ENCODE results near the gene BTBD16. TPM values are rescaled to one million over a fixed set of nuclear protein-coding genes. Genes with fewer than 3 reads are reported as not detected.

The BTBD16 gene
- under 1 TPM; 0.36 to 0.95 (median 0.73) TPM for polyA plus RNA-seq (ENCODE audit: insufficient read length in 3 of 3)
- long read RNA-seq, donor 1 = 0 reads
- long read RNA-seq, donor 2 = 0 reads
- long read RNA-seq, donor 3 = 0 reads
- long read RNA-seq, donor 4 = 0 reads
- long read RNA-seq, donor 5 = 0 reads
- long read RNA-seq, donor 6 = 0 reads
- long read RNA-seq, donor 7 = 0 reads
- long read RNA-seq, donor 8 = 0 reads
- long read RNA-seq, donor 9 = 0 reads
- long read RNA-seq, donor 10 = 0 reads
- long read RNA-seq, donor 11 = 0 reads
- long read RNA-seq, donor 12 = 0 reads
- long read RNA-seq, donor 13 = 0 reads
- long read RNA-seq, donor 14 = 0 reads
- long read RNA-seq, donor 15 = 0 reads
- long read RNA-seq, donor 16 = 0 reads

DNA sequence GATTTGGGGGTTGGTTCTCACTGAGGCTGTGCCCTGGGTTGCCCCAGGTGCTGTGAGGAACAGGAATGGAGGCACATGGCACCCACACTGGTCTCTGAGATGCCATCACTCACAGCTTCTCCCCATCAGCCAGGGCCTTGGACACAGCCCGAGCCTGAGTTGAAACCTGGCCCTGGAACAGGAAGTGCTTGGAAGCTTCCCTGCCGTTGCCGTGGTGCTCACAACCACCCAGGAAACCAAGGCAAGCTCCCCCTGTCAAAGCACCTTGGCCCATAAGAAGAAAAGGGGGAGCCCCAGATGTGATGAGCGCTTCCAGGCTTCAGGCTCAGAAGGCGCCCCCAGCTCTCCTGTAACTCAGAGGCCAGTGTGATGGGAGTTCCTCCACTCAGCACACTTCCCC lies at the start of gene BTBD16:
Gene BTBD16 (plus strand): TSS at position 221 of the 400 bp plus-strand sequence. CDS start 3,786 bp downstream, outside the sequence.
- DNase-seq (ENCODE audit: extremely low read depth in 1 of 11, low read depth in 9 of 11, low spot score in 4 of 11) = no peak

GRCh38 chr10:122221958-122222357 lies 49.1 kb upstream of the BTBD16 start:
- no peak for DNase-seq (ENCODE audit: extremely low read depth in 1 of 11, low read depth in 9 of 11, low spot score in 4 of 11)

DNA sequence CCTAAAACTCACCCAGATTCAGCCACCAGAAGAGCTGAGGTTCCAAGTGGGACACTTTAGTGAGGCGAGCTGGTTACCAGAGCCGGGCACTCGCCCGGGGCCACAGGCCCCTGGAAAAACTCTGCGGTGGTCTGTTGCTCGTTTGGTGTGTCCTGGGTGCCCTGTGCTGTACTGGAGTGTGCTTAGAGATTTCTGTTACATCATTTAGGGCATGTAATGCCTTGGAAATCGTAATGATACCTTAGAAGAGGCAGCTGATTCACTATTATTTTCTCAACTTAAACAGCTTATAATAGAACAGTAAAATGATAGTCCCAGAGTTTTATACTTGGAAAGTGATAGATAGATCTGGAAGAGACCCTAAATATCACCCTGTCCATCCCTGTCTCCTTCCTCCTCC lies 48.5 kb upstream of the BTBD16 start:
- no peak for DNase-seq (ENCODE audit: extremely low read depth in 1 of 11, low read depth in 9 of 11, low spot score in 4 of 11)

DNA sequence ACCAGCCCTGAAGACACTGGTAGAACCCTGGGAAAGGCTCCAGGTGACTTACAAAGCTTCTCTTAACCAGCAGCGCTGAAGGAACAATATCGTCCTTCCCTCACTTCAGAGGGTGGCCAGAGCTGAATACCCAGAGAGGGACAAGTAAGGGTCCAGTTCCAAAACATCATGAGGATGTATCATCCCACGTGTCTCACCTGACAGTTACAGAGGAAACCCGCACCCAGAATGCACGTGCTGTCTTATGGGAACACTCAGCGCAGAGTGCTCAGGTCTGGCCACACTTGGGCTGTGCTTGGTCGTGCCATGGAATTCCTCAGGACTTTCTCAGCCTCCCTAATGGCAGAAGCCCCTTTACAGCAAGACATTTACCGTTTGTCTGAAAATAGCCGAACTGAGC lies 46.9 kb upstream of the BTBD16 start:
- no peak for DNase-seq (ENCODE audit: extremely low read depth in 1 of 11, low read depth in 9 of 11, low spot score in 4 of 11)

DNA sequence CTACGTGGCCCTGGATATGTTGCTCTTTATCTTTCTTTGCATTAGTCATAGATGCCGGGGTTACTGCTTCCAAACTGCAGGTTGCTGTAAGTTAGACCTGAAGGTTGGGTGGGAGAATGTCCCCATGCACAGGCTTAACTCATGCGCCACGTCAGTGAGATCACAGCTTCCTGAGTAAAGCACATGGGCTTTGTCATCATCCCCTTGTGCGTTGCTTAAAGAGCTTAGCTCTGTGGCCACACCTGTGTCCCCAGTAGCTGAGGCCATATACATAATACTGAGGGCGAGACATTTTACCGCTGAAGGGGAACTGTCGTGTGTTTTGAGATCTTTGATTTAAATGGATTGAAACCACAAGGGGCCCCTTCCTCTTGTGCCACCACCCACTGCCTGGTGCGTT lies 45.8 kb upstream of the BTBD16 start:
- DNase-seq (ENCODE audit: extremely low read depth in 1 of 11, low read depth in 9 of 11, low spot score in 4 of 11) = no peak

- DNase-seq (ENCODE audit: extremely low read depth in 1 of 11, low read depth in 9 of 11, low spot score in 4 of 11) = no peak
These were observed 43.3 kb upstream of the BTBD16 start for GRCh38 chr10:122227754-122228153.

- DNase-seq (ENCODE audit: extremely low read depth in 1 of 11, low read depth in 9 of 11, low spot score in 4 of 11) = no peak
These were observed 41.4 kb upstream of the BTBD16 start for GRCh38 chr10:122229666-122230065.

DNA sequence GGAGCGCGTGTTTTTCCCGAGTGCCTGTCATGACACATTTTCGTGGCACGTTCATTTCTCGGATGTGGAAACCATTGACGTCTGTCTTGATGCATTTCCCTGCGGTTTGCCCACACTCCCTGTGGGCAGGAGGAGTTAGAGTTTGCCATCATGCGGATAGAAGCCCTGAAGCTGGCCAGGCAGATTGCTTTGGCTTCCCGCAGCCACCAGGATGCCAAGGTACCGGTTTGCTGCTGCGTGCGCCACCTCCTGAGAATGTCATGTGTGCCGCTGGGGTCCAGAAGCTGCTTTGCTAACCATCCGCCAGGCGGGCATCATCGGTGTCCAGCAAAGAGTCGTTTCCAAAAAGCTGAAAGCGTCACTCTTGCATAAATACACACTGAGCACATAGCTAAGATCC lies 40.9 kb upstream of the BTBD16 start:
- no peak for DNase-seq (ENCODE audit: extremely low read depth in 1 of 11, low read depth in 9 of 11, low spot score in 4 of 11)

GRCh38 chr10:122232769-122233168 lies 38.3 kb upstream of the BTBD16 start:
- peak in 5 of 11 donors; percentile 30 to 43 (median 34) for DNase-seq (ENCODE audit: extremely low read depth in 1 of 11, low read depth in 9 of 11, low spot score in 4 of 11)

DNA sequence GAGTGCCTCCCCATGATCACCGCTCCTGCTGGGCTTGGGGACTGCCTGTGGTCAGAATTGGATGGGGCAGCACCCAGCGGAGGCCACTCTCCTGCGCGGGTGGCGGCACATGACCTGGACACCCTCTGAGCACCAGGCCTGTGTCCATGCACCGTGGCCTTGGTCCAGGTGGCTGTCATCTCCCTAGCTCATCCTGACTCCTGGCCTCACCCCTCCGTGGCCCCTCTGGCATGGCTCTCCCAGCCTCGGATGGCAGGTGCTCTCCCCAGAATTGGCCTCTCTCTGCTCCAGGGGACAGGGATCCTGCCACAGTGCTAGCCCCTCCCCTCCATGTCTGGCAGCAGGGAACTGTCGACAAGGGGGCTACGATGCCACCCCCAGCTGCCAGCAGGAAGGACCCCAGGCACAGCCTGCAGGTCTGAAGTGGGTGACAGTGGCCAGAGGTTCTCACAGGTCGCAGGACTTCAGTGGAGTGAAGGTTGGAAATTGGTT lies 37.2 kb upstream of the BTBD16 start:
- no peak for DNase-seq (ENCODE audit: extremely low read depth in 1 of 11, low read depth in 9 of 11, low spot score in 4 of 11)

- peak in 2 of 11 donors; percentile 26 to 49 for DNase-seq (ENCODE audit: extremely low read depth in 1 of 11, low read depth in 9 of 11, low spot score in 4 of 11)
These were observed 36.7 kb upstream of the BTBD16 start for GRCh38 chr10:122234416-122234815.

DNA sequence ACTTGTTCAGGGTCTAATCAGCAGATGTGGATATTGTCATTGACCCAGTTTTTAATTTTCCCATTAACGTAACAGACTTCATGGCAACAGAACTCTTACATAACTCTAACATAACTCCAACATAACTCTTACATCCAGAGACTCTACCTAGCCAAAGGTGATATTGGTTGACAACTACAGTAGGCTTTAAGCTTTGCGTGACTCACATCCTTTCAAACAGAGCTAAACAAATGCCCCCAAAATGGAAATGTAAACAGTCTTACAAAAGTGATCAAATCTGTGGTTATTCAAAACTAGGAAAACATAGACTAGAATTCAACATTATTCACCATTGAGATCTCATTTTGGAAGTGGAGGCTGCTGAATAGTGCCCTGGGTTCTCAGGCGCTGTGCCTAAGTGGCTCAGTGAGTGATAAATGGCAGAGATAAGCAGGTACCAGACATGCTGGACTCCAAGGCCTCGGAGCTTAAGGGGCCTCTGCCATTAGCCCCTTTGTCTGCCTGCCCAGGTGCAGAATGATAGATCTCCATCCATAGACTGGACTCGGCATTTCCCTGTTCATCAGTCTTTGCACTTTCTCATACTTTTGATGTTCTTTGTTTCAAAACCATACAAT lies 34.3 kb upstream of the BTBD16 start:
- no peak for DNase-seq (ENCODE audit: extremely low read depth in 1 of 11, low read depth in 9 of 11, low spot score in 4 of 11)

DNA sequence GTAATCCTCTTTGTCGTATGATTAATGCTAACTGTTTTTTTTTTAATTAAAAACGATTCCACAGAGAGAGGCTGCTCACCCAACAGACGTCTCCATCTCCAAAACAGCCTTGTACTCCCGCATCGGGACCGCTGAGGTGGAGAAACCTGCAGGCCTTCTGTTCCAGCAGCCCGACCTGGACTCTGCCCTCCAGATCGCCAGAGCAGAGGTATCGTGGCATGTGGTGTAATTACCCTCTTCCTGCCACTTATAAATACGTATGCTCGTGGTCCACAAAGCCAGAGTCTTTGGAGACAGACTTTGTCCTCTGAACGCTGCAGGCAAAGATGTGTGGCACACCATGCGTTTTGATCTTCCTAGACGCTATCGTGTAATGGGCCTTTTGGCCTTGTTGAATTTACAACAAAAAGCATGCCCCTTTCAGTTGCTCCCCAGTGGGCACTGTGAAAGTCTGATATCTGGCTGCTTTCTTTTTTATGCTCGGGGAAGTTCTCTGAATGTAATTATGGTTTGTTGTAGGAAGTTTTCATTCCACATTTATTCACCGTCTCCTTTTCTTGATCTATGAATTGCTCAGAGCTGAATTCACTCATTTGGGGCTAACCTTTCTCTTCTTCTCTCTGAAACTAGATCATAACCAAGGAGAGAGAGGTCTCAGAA lies 33.6 kb upstream of the BTBD16 start:
- DNase-seq (ENCODE audit: extremely low read depth in 1 of 11, low read depth in 9 of 11, low spot score in 4 of 11) = no peak

DNA sequence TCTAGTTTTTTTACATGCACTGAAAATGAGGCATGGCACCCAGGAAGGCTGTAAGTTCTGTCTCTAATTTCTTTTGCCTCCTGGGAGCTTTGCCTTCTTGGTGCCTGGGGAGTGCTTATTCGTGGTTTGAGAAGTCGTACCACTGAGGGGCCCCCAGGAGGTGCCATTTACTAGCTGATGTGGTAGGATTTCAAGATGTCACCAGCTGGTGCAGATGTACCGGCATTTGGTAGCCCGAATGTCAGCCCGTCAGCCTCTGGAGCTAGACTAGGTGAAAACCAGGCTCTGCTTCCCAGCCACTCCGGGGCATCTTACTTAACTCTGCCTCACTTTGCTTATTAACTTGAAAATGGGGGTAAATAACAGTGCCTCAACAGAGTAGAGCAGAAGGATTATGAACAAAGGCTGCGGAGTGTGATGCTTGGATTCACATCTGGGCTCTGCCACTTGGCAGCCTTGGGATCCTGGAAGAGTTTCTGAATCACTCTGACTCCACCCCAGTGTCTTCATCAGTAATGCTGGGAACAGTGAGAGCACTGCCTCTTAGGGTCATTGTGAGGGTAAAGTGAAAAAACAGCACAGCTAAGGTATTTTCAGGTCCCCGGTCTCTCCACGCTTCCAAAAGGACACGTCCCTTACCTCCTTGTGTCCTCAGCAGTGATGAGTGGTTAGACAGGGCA lies 31.4 kb upstream of the BTBD16 start:
- DNase-seq (ENCODE audit: extremely low read depth in 1 of 11, low read depth in 9 of 11, low spot score in 4 of 11) = no peak

- DNase-seq (ENCODE audit: extremely low read depth in 1 of 11, low read depth in 9 of 11, low spot score in 4 of 11) = no peak
These were observed 30.7 kb upstream of the BTBD16 start for GRCh38 chr10:122240401-122240800.

- no peak for DNase-seq (ENCODE audit: extremely low read depth in 1 of 11, low read depth in 9 of 11, low spot score in 4 of 11)
These were observed 29.3 kb upstream of the BTBD16 start for GRCh38 chr10:122241836-122242235.

DNA sequence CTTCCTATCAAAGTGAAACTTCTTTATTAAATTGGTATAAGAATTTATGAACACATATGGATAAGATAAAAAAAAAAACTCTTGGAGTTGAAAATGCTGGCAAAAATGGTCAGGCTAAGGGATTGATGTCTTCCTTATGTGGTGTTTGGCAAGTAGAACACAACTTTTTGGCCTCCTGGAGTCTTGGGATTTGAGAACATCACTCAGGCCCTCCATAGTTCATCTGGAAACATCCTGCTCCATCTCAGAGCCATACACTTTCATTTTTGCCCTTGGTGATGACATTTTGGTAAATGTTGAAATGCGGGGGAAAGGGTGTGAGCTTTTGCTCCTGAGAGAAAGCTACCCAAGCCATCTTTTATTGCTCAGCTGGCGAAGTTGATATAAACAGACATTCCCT lies 27.5 kb upstream of the BTBD16 start:
- DNase-seq (ENCODE audit: extremely low read depth in 1 of 11, low read depth in 9 of 11, low spot score in 4 of 11) = no peak

- DNase-seq (ENCODE audit: extremely low read depth in 1 of 11, low read depth in 9 of 11, low spot score in 4 of 11) = no peak
These were observed 26.8 kb upstream of the BTBD16 start for GRCh38 chr10:122244001-122244975.
